Body of pancreas (tissue), 4 donors: ENCODE data around the gene ZNF256.

ENCODE experiments used
- CTCF ChIP-seq, 7 experiments: fragments of 450-650 bp in 4 of 7; fragments of 200-600 bp in 3 of 7; sonication (generic) in 3 of 7; IDR thresholded peaks; one replicate each; pipeline ENCODE4 v1.5.1; 2016 to 2019; ENCODE audit warnings: antibody characterized with exemption in 7 of 7
- POLR2A ChIP-seq, 3 donors: fragments of 450-650 bp; IDR thresholded peaks; one replicate each; pipeline ENCODE4 v1.6.1; 2016; ENCODE audit warnings: antibody characterized with exemption in 3 of 3, mild to moderate bottlenecking in 2 of 3

- TF ChIP-seq POLR2A (IDR thresholded peaks at IDR 0.05) (peak in 1 of 3 donors; percentile 27), CTCF (IDR thresholded peaks at IDR 0.05) (no peak)
Observed at GRCh38 chr19:57934820-57935665, 12.5 kb downstream of the ZNF256 start, which contains the start of gene ZNF418.
